Adipocyte (in vitro differentiated cells): ENCODE data around the gene RAD50.

Experiments used
- DNase-seq: peaks from one replicate; pipeline ENCODE4 v3.0.0-alpha.2; 2015; ENCODE audit warnings: low read depth
- H3K27me3 ChIP-seq: replicated peaks from 2 replicates; pipeline ENCODE4 v1.7.0; 2013; ENCODE audit warnings: mild to moderate bottlenecking, low read length, moderate library complexity; ENCODE audit not compliant: control insufficient read depth, insufficient read depth
- H3K36me3 ChIP-seq: 2 replicates; pipeline ENCODE4 v1.7.0; 2013; ENCODE audit warnings: low read length, mild to moderate bottlenecking, moderate library complexity; ENCODE audit not compliant: control insufficient read depth, insufficient read depth, severe bottlenecking
- H3K4me1 ChIP-seq: 2 replicates; pipeline ENCODE4 v1.7.0; 2013; ENCODE audit warnings: mild to moderate bottlenecking, low read length, moderate library complexity; ENCODE audit not compliant: control insufficient read depth, insufficient read depth
- H3K4me3 ChIP-seq: 2 replicates; pipeline ENCODE4 v1.7.0; 2013; ENCODE audit warnings: mild to moderate bottlenecking, low read length, moderate library complexity
- H3K9ac ChIP-seq: 2 replicates; pipeline ENCODE4 v1.7.0; 2013; ENCODE audit warnings: mild to moderate bottlenecking, low read length, moderate library complexity
- H3K9me3 ChIP-seq: 2 replicates; pipeline ENCODE4 v1.7.0; 2013; ENCODE audit warnings: mild to moderate bottlenecking, low read length, moderate library complexity; ENCODE audit not compliant: control insufficient read depth

RAD50 gene

GRCh38 chr5:132637241-132637640 is 80.5 kb downstream of the RAD50 start:
- Histone ChIP-seq H3K4me1 (peaks cover 6% of the 10 kb centered on the region), H3K9ac (no peak overlapping the region), H3K9me3 (no peaks in the 10 kb centered on the region), H3K27me3 (no peaks in the 10 kb centered on the region), H3K36me3 (peaks cover 60% of the 10 kb centered on the region), H3K4me3 (no peak overlapping the region)
- DNase-seq, result no peak

GRCh38 chr5:132639706-132640130 is 82.9 kb downstream of the RAD50 start:
- peaks cover 69% of the 10 kb centered on the region for H3K36me3 ChIP-seq
- H3K27me3 ChIP-seq, result no peaks in the 10 kb centered on the region
- H3K9ac ChIP-seq, result no peak overlapping the region
- peaks cover 6% of the 10 kb centered on the region for H3K4me1 ChIP-seq
- no peak overlapping the region for H3K4me3 ChIP-seq
- H3K9me3 ChIP-seq, result no peaks in the 10 kb centered on the region
- DNase-seq, result no peak

DNA sequence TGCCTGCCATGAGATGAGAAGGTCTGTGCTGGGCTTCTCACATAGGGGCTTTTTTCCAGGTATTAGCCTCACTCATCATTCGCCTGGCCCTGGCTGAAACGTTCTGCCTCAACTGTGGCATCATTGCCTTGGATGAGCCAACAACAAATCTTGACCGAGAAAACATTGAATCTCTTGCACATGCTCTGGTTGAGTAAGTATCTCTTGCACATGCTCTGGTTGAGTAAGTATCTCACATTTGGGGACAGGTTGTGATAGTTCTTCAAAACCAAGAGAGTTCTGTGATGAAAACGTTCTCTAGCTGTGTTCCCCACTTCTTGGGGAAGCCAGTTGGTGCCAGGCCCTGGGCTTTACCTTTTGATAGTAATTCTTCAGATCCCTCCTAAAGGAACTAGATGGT is 83.8 kb downstream of the RAD50 start:
- no peaks in the 10 kb centered on the region for H3K27me3 ChIP-seq
- no peak overlapping the region for H3K4me3 ChIP-seq
- no peak overlapping the region for H3K9ac ChIP-seq
- H3K4me1 ChIP-seq, result peaks cover 6% of the 10 kb centered on the region
- no peak for DNase-seq
- no peaks in the 10 kb centered on the region for H3K9me3 ChIP-seq
- peaks cover 69% of the 10 kb centered on the region for H3K36me3 ChIP-seq

DNA sequence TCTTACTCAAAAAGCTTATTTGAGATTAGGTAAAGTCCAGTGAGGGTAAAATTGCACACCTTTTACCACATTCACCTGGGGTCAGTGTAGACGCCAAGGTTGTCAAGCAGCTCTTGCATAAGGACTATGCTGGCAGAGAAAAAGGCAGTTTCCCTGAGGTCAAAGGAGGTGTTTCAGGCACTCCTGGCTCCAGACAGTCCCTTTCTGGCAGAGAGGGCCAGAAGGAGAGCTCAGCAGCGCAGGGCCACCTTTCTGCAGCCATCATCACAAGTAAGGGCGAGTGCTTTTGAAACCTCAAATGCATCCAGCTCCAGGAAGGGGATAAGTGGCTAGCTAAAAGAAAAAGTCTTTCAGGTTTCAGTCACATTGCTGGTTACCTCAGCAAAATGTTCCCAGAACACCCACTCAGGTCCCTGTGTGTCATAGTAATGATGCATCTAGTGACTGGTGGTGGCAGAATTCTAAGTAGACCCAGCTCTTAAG is 84.5 kb downstream of the RAD50 start:
- Histone ChIP-seq H3K4me1 (peaks cover 6% of the 10 kb centered on the region), H3K4me3 (no peak overlapping the region), H3K9ac (no peak overlapping the region), H3K9me3 (no peaks in the 10 kb centered on the region), H3K27me3 (no peaks in the 10 kb centered on the region), H3K36me3 (peaks cover 65% of the 10 kb centered on the region)
- no peak for DNase-seq

- H3K4me1 ChIP-seq, result peaks cover 6% of the 10 kb centered on the region
- DNase-seq, result no peak
Observed at GRCh38 chr5:132641841-132642240, 85.1 kb downstream of the RAD50 start.

GRCh38 chr5:132644177-132644576 is 87.4 kb downstream of the RAD50 start:
- no peak for DNase-seq
- Histone ChIP-seq H3K9me3 (peaks cover 4% of the 10 kb centered on the region), H3K27me3 (no peaks in the 10 kb centered on the region), H3K9ac (no peak overlapping the region), H3K4me1 (peaks cover 6% of the 10 kb centered on the region), H3K36me3 (peaks cover 42% of the 10 kb centered on the region), H3K4me3 (no peak overlapping the region)

More at GRCh38 chr5:132641841-132642240, 85.1 kb downstream of the RAD50 start:
- H3K9ac ChIP-seq, result no peak overlapping the region
- peaks cover 62% of the 10 kb centered on the region for H3K36me3 ChIP-seq
- no peak overlapping the region for H3K4me3 ChIP-seq
- H3K27me3 ChIP-seq, result no peaks in the 10 kb centered on the region
- H3K9me3 ChIP-seq, result no peaks in the 10 kb centered on the region

DNA sequence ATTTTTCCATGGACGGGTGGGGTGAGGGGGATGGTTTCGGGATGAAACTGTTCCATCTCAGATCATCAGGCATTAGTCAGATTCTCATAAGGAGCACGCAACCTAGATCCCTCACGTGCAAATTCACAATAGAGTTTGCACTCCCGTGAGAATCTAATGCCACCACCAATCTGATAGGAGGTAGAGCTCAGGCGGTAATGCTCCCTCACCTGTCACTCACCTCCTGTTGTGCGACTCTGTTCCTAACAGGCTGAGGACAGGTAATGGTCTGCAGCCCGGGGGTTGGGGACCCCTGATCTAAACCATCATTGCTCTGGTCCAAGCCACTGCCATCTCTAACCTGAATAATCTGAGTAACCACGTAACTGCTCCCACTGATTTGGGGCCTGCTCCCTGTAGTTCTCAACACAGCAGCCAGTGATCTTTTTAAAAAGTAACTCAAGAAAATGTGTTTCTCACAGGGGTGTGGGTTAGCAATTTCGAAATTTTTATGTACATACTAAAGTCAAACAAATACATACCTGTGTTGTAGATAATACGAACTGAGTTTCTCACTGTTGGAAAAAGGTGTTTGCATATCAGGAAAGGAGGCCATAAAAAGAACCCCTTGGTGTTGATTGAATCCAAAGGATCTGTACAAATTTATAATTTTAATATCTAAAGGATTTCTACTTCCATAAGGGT is 89.9 kb downstream of the RAD50 start:
- no peak for DNase-seq
- H3K36me3 ChIP-seq, result peaks cover 17% of the 10 kb centered on the region
- no peak overlapping the region for H3K4me3 ChIP-seq
- no peaks in the 10 kb centered on the region for H3K27me3 ChIP-seq
- H3K9ac ChIP-seq, result no peak overlapping the region
- H3K9me3 ChIP-seq, result peaks cover 4% of the 10 kb centered on the region
- H3K4me1 ChIP-seq, result no peaks in the 10 kb centered on the region

DNA sequence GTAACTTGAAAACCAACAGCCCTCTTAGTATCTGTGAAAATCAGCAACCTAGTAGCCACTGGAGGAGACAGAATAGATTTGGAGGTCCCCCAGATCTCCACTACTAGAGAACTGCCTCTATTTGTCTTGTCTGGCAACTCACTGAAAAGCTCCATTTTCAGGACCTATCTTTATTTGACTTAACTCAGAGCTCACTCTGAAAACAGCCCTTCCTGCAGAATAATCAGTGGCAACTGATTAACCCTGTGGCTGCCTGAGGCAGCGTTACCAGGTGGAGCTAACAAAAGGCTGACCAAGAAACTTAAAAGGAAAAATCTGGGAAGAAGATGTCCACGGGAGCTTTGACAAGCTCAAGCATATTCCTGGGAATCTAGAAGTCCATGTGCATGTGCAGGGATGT is 90.7 kb downstream of the RAD50 start:
- H3K4me3 ChIP-seq, result no peak overlapping the region
- no peaks in the 10 kb centered on the region for H3K27me3 ChIP-seq
- no peaks in the 10 kb centered on the region for H3K4me1 ChIP-seq
- H3K36me3 ChIP-seq, result peaks cover 9% of the 10 kb centered on the region
- DNase-seq, result no peak
- H3K9me3 ChIP-seq, result peaks cover 4% of the 10 kb centered on the region
- H3K9ac ChIP-seq, result no peak overlapping the region

- H3K4me1 ChIP-seq, result no peaks in the 10 kb centered on the region
- H3K4me3 ChIP-seq, result no peak overlapping the region
- no peaks in the 10 kb centered on the region for H3K27me3 ChIP-seq
Observed at GRCh38 chr5:132648355-132648754, 91.6 kb downstream of the RAD50 start.

DNA sequence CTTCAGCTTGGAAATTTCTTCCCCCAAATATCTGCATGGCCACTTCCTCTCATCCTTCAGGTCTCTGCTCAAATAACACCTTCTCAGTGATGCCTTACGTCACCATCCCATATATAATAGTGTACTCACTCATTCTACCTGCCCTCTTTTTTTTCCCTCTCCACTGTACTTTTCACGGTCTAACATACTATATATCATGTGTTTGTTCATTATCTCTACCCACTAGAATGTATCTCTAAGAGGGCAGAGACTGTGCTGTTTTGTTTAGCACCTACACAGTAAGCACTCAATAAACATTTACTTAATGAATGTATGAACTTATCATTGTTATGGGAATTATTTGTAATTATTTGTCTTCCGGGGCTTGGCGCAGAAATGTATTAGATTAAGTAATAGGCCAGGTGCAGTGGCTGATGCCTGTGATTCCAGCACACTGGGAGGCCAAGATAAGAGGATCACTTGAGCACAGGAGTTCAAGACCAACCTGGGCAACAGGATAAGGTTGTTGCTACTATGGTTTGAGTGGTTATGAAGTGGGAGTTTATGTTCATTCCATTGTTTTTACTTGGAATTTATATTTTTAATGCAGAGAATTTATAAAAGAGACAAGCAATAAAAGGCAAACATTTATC is 95.2 kb downstream of the RAD50 start:
- peaks cover 6% of the 10 kb centered on the region for H3K4me1 ChIP-seq
- no peaks in the 10 kb centered on the region for H3K36me3 ChIP-seq
- DNase-seq, result no peak
- H3K9ac ChIP-seq, result no peak overlapping the region
- H3K27me3 ChIP-seq, result no peaks in the 10 kb centered on the region
- peaks cover 4% of the 10 kb centered on the region for H3K9me3 ChIP-seq
- no peak overlapping the region for H3K4me3 ChIP-seq

More at GRCh38 chr5:132648355-132648754, 91.6 kb downstream of the RAD50 start:
- DNase-seq, result no peak
- H3K9me3 ChIP-seq, result peaks cover 4% of the 10 kb centered on the region
- H3K36me3 ChIP-seq, result peaks cover under 1% of the 10 kb centered on the region
- H3K9ac ChIP-seq, result no peak overlapping the region

DNA sequence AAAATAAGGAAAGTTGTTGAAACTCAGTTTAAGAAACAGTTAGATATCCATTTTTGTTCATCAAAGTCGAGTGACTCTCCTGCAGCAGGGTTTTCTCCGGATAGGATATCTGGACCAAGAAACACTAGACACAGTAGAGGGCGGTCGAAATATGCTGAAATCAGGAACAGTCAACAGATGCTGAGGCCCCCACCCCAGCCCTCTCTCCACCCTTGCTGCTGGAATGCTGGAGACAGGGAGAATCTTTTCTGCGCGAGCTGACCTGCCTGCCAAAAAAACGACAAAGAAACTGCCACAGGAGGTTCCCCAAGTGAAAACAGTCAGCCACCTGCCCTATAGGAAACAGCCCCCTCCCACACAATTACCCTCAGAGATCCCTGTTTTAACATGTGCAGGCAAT is 96.9 kb downstream of the RAD50 start:
- Histone ChIP-seq H3K27me3 (no peaks in the 10 kb centered on the region), H3K4me1 (peaks cover 22% of the 10 kb centered on the region), H3K9ac (no peak overlapping the region), H3K9me3 (peaks cover under 1% of the 10 kb centered on the region), H3K36me3 (no peaks in the 10 kb centered on the region), H3K4me3 (no peak overlapping the region)
- no peak for DNase-seq
